K562 (cell line): ENCODE results near the gene PITHD1. TPM values are rescaled to one million over a fixed set of nuclear protein-coding genes. Genes with fewer than 3 reads are reported as not detected.

ENCODE experiments used
- ATF7 ChIP-seq: fragments of 450-650 bp; IDR thresholded peaks from 2 replicates; pipeline ENCODE4 v1.7.1; 2014; ENCODE audit warnings: mild to moderate bottlenecking, moderate library complexity
- BDP1 ChIP-seq: IDR thresholded peaks from 3 replicates; pipeline ENCODE4 v1.6.1; 2011; ENCODE audit not compliant: insufficient read length, insufficient read depth
- HIVEP1 ChIP-seq: fragments of 250-450 bp; sonication (Bioruptor Pico); IDR thresholded peaks from 2 replicates; pipeline ENCODE4 v1.4.0; 2020; ENCODE audit warnings: mild to moderate bottlenecking
- ILK ChIP-seq: fragments of 450-650 bp; IDR thresholded peaks from 2 replicates; pipeline ENCODE4 v1.6.1; 2016; ENCODE audit warnings: missing genetic modification characterization, low read depth, mild to moderate bottlenecking, missing compliant biosample characterization, moderate library complexity, borderline replicate concordance
- PYGO2 ChIP-seq: fragments of 450-650 bp; IDR thresholded peaks from 2 replicates; pipeline ENCODE4 v1.6.1; 2016; ENCODE audit warnings: mild to moderate bottlenecking, missing genetic modification characterization, moderate library complexity, missing compliant biosample characterization
- RBM14 ChIP-seq: fragments of 200-400 bp; formaldehyde crosslinking; IDR thresholded peaks from 2 replicates; pipeline ENCODE4 v1.6.1; 2018; ENCODE audit warnings: low read depth, mild to moderate bottlenecking, low read length, moderate library complexity, borderline replicate concordance; ENCODE audit not compliant: insufficient read depth
- ZBTB17 ChIP-seq: fragments of 450-650 bp; formaldehyde crosslinking; IDR thresholded peaks from 2 replicates; pipeline ENCODE4 v1.4.0; 2020; ENCODE audit warnings: mild to moderate bottlenecking
- ZEB2 ChIP-seq: fragments of 450-650 bp; IDR thresholded peaks from 2 replicates; pipeline ENCODE4 v1.6.1; 2016
- ZNF507 ChIP-seq: conservative IDR thresholded peaks from 2 replicates; pipeline ENCODE4 v1.6.1; 2017; ENCODE audit warnings: missing genetic modification characterization, missing compliant biosample characterization
- ZNF655 ChIP-seq: fragments of 250-450 bp; sonication (Bioruptor Pico); IDR thresholded peaks from 2 replicates; pipeline ENCODE4 v1.5.0; 2021
- ZNF75A ChIP-seq: fragments of 450-650 bp; formaldehyde crosslinking; IDR thresholded peaks from 2 replicates; pipeline ENCODE4 v1.4.0; 2020; ENCODE audit warnings: mild to moderate bottlenecking
- polyA plus RNA-seq, 8 experiments: library from polyadenylated mRNA; depleted of rRNA in 4 of 8; stranded (reverse) in 5 of 8; unstranded in 3 of 8; fragments of >200 nt; fragmentation: Nextera tagmentation in 2 of 8; fragmentation: Illumina TruSeq in 1 of 8; extraction: Ambion mirVana in 2 of 8; extraction: Trizol in 1 of 8; gene quantifications; 2 replicates each; pipeline versions ENCODE4 v1.2.1 to v1.2.3, GENCODE V29; 2011 to 2014; ENCODE audit warnings: inconsistent platforms in 1 of 8, missing spikeins in 1 of 8
- total RNA-seq, 7 experiments: library from RNA; depleted of rRNA in 6 of 7; stranded (reverse); fragments of >200 nt in 6 of 7; fragmentation: Illumina TruSeq in 2 of 7; extraction: Trizol in 2 of 7; gene quantifications; 2 replicates each; pipeline versions ENCODE4 v1.2.1 to v1.2.3, GENCODE V29; 2011 to 2021; ENCODE audit warnings: low replicate concordance in 1 of 7

The PITHD1 gene
- total and polyA plus RNA-seq, 9 of the 15 experiments (the other 6 are each of a cell fraction or from before 2014, with no cell fraction given), result 46.5 to 175 (median 149) TPM

DNA sequence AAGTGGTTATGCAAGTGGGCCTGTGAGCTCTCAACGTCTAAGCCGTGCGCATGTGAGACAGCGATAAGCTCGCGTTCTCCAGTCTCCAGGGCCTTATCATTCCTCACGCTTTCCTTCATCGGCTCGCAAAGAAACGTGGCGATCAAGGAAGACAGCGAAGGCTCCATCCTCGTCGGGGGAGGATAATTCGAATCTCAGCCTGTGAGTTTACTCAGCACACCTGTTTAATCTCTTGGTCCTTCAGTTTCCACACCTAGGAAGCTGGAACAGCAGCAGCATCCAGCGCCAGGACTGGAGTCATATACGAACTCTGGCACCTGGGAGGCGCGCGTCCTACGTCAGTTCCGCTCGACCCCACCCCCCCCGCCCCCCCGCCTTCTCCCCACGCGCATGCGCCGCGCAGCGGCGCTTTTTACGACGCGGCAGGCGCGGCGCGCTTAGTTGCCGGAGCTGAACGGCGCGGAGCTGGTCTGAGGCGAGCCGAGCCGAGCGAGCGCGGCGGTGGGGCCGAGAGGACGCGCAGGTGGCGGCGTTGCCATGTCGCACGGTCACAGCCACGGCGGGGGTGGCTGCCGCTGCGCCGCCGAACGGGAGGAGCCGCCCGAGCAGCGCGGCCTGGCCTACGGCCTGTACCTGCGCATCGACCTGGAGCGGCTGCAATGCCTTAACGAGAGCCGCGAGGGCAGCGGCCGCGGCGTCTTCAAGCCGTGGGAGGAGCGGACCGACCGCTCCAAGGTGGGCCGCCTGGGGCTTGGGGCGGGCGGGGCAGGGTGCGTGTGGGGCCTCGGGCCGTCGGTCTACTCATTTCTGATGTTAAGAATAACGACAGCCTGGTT is at the start of gene PITHD1 (continued):
- TF ChIP-seq RBM14 (no peak), ZEB2 (peak; percentile 93), ILK (tag) (no peak), ZBTB17 (CRISPR knock-in tag) (peak; percentile 88), ZNF655 (CRISPR knock-in tag) (no peak), ATF7 (peak; percentile 90), BDP1 (no peak), ZNF507 (no peak), ZNF75A (no peak), PYGO2 (0 out of 2 replicates have a peak, but pooled peaks have one; percentile 41), HIVEP1 (CRISPR knock-in tag) (no peak)
